Ureter (tissue), 1 donor: ENCODE measurements around the gene KCNA1. TPM values are rescaled to one million over a fixed set of nuclear protein-coding genes. Genes with fewer than 3 reads are reported as not detected.
"Not testable (repeated sequence)": the region's sequence is repeated elsewhere in the genome, so short reads cannot be mapped to it uniquely, and the experiment has no call there.

Experiments used
- DNase-seq: peaks from one replicate; pipeline ENCODE4 v3.0.0-alpha.2; 2020; ENCODE audit warnings: low spot score
- total RNA-seq: library from RNA; stranded (reverse); gene quantifications from one replicate; pipeline ENCODE4 v1.2.4, GENCODE V29; 2023
- donor health status: DM: yes; HTN: yes; CAD: no.

The KCNA1 gene
- total RNA-seq: not detected

GRCh38 chr12:4909734-4910501 lies at the start of gene KCNA1:
Gene KCNA1 (plus strand): TSS chr12:4909905. CDS start chr12:4911379, 1,474 bp downstream.
- no peak for DNase-seq

- DNase-seq: no peak
Observed at GRCh38 chr12:4860741-4861140, 49.0 kb upstream of the KCNA1 start.

GRCh38 chr12:4862809-4863208 lies 46.9 kb upstream of the KCNA1 start:
- no peak for DNase-seq

GRCh38 chr12:4864575-4864974 lies 45.1 kb upstream of the KCNA1 start:
- no peak for DNase-seq

GRCh38 chr12:4865246-4865645 lies 44.5 kb upstream of the KCNA1 start:
- no peak for DNase-seq

- no peak for DNase-seq
Observed at GRCh38 chr12:4866299-4866698, 43.4 kb upstream of the KCNA1 start.

- DNase-seq: no peak
Observed at GRCh38 chr12:4867384-4867783, 42.3 kb upstream of the KCNA1 start.

- no peak for DNase-seq
Observed at GRCh38 chr12:4870423-4870822, 39.3 kb upstream of the KCNA1 start.

GRCh38 chr12:4871514-4871913 lies 38.2 kb upstream of the KCNA1 start:
- no peak for DNase-seq

GRCh38 chr12:4873947-4874346 lies 35.8 kb upstream of the KCNA1 start:
- no peak for DNase-seq

GRCh38 chr12:4874671-4875070 lies 35.0 kb upstream of the KCNA1 start:
- DNase-seq: no peak

- DNase-seq: not testable (repeated sequence)
Observed at GRCh38 chr12:4879481-4879880, 30.2 kb upstream of the KCNA1 start.

GRCh38 chr12:4881266-4882064 lies 28.2 kb upstream of the KCNA1 start:
- DNase-seq: no peak

GRCh38 chr12:4891866-4892265 lies 17.8 kb upstream of the KCNA1 start:
- no peak for DNase-seq

- DNase-seq: no peak
Observed at GRCh38 chr12:4892418-4892817, 17.3 kb upstream of the KCNA1 start.

- DNase-seq: no peak
Observed at GRCh38 chr12:4894019-4894418, 15.7 kb upstream of the KCNA1 start.

GRCh38 chr12:4899364-4899763 lies 10.3 kb upstream of the KCNA1 start:
- no peak for DNase-seq

GRCh38 chr12:4900327-4900726 lies 9.4 kb upstream of the KCNA1 start:
- DNase-seq: no peak

GRCh38 chr12:4905316-4905715 lies 4.4 kb upstream of the KCNA1 start:
- no peak for DNase-seq

GRCh38 chr12:4908684-4909409 lies 858 bp upstream of the KCNA1 start:
- DNase-seq: no peak

GRCh38 chr12:4909410-4909733 lies 333 bp upstream of the KCNA1 start:
- no peak for DNase-seq

- DNase-seq: no peak
Observed at GRCh38 chr12:4910502-4911315, 1.0 kb downstream of the KCNA1 start.
